Bronchial epithelial cell (primary cell): ENCODE measurements around the gene USH1C. TPM values are rescaled to one million over a fixed set of nuclear protein-coding genes. Genes with fewer than 3 reads are reported as not detected.

ENCODE experiments used
- DNase-seq: peaks from one replicate; pipeline ENCODE4 v3.0.0-alpha.2; 2010; ENCODE audit warnings: low read depth
- FAIRE-seq: peaks from 2 replicates; lab custom pipeline; 2011; peaks lifted over from hg19 to GRCh38; lab: Jason Lieb, UNC
- H3K27me3 ChIP-seq: 2 replicates; pipeline ENCODE4 v1.5.1; 2011; ENCODE audit warnings: low read length; ENCODE audit not compliant: control insufficient read depth, insufficient read depth
- H3K36me3 ChIP-seq: 2 replicates; pipeline ENCODE4 v1.5.1; 2011; ENCODE audit warnings: low read length; ENCODE audit not compliant: control insufficient read depth, insufficient read depth
- H3K4me3 ChIP-seq: 2 replicates; pipeline ENCODE4 v1.5.1; 2011; ENCODE audit warnings: mild to moderate bottlenecking, low read depth, low read length, control low read depth
- total RNA-seq: library from RNA; depleted of rRNA; stranded (reverse); fragments of >200 nt; gene quantifications from 2 replicates; pipeline ENCODE4 v1.2.1, GENCODE V29; 2014
- TF ChIP-seq, protein P1 (sequence below): IDR thresholded peaks from 2 replicates; pipeline ENCODE4 v1.5.1; 2011; ENCODE audit warnings: mild to moderate bottlenecking, moderate library complexity, low read length, control low read depth, inconsistent platforms; ENCODE audit not compliant: insufficient read depth, severe bottlenecking

The USH1C gene
- total RNA-seq, 1 donor from 2014 or later = not detected

DNA sequence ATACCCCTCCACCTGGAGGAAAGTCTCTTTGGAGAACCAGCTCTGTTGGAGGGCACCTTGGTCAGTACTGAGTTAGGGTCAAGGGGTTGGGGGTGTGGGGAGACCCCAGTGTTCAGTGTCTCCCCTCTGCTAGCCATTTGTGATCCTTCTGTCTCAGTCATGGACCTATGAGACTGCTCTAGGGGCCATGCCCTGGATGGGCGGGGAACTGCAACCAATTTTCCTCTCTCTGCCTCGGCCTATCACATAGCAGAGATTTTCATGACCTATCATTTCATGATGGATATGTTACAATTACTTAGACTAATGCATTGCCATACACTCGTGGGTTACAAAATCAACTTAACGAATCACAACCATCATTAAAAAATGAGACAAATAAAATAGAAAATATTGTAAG lies 10.3 kb upstream of the USH1C start:
- no peak overlapping the region for H3K4me3 ChIP-seq
- FAIRE-seq (no peak), DNase-seq (no peak)
- TF ChIP-seq, protein P1, sequence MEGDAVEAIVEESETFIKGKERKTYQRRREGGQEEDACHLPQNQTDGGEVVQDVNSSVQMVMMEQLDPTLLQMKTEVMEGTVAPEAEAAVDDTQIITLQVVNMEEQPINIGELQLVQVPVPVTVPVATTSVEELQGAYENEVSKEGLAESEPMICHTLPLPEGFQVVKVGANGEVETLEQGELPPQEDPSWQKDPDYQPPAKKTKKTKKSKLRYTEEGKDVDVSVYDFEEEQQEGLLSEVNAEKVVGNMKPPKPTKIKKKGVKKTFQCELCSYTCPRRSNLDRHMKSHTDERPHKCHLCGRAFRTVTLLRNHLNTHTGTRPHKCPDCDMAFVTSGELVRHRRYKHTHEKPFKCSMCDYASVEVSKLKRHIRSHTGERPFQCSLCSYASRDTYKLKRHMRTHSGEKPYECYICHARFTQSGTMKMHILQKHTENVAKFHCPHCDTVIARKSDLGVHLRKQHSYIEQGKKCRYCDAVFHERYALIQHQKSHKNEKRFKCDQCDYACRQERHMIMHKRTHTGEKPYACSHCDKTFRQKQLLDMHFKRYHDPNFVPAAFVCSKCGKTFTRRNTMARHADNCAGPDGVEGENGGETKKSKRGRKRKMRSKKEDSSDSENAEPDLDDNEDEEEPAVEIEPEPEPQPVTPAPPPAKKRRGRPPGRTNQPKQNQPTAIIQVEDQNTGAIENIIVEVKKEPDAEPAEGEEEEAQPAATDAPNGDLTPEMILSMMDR = no peak
- no peaks in the 10 kb centered on the region for H3K27me3 ChIP-seq
- H3K36me3 ChIP-seq = no peaks in the 10 kb centered on the region

DNA sequence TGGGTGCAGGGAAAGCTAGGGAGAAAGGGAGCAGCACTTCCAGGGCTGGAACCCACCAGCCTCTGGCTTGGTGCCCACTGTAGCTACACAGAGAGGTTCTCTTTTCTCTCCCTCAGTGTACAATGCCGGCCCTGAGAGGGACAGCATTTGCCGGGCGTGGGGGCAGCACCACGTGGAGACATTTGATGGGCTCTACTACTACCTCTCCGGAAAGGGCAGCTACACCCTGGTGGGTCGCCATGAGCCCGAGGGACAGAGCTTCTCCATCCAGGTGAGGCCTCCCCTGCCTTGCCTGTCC lies 9.0 kb upstream of the USH1C start:
- FAIRE-seq = no peak
- TF ChIP-seq, protein P1 = no peak
- H3K36me3 ChIP-seq = no peaks in the 10 kb centered on the region
- H3K27me3 ChIP-seq = no peaks in the 10 kb centered on the region
- no peak overlapping the region for H3K4me3 ChIP-seq
- no peak for DNase-seq

DNA sequence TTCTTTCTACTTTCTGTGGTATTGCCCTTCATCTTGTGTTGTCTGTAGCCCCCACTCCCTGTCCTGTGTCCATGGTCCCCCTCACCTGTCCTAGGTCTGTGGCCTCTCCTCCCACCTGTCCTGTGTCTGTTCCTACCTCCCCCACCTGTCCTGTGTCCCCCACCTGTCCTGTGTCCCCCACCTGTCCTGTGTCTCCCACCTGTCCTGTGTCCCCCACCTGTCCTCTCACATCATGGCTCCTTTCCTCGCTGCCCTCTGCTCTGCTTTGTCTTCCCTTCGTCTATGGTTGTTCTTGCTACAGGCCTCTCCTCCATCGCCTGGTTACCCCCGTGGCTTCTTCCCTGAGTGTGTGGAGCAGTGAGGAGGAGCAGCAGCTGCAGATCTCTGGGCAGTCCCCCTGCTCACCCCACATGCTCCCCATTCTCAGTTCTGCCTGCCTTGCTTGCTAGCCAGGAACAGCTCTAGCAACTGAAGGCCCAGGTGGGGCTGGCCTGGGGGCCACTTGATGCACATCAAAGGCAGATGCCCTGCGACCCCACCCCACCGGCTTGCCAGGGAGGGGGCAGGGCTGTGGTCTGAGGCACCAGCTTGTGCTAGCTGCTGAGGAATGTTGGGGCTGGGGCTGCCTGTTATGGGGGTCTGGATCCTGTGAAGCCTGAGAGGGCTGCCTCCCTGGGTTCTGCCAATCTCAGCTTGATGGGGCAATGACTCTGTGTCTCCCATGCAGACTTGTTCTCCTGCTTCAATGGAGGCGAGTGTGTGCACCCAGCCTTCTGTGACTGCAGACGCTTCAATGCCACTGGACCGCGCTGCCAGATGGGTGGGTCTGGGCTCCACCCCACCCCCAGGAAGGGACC lies 8.4 kb upstream of the USH1C start:
- H3K36me3 ChIP-seq = no peaks in the 10 kb centered on the region
- no peaks in the 10 kb centered on the region for H3K27me3 ChIP-seq
- DNase-seq = no peak
- H3K4me3 ChIP-seq = no peak overlapping the region
- no peak for FAIRE-seq
- TF ChIP-seq, protein P1 = no peak

DNA sequence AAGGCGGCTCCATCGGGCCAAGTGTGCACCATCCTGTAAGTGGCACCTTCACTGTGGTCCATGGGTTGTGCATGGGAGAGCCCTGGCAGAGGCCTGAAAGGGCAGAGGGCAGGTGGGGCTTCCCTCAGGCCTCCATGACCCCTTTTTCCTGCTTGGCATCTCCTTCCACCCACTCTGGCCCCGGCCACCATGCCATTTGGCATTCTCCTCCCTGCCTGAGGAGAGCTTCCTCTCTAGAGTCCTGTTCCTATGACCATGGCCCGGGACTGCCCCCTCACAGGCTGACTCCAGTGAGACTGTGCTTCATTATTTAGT lies 7.8 kb upstream of the USH1C start:
- H3K4me3 ChIP-seq = no peak overlapping the region
- DNase-seq (no peak), FAIRE-seq (no peak)
- H3K27me3 ChIP-seq = no peaks in the 10 kb centered on the region
- no peaks in the 10 kb centered on the region for H3K36me3 ChIP-seq
- TF ChIP-seq, protein P1 = no peak

DNA sequence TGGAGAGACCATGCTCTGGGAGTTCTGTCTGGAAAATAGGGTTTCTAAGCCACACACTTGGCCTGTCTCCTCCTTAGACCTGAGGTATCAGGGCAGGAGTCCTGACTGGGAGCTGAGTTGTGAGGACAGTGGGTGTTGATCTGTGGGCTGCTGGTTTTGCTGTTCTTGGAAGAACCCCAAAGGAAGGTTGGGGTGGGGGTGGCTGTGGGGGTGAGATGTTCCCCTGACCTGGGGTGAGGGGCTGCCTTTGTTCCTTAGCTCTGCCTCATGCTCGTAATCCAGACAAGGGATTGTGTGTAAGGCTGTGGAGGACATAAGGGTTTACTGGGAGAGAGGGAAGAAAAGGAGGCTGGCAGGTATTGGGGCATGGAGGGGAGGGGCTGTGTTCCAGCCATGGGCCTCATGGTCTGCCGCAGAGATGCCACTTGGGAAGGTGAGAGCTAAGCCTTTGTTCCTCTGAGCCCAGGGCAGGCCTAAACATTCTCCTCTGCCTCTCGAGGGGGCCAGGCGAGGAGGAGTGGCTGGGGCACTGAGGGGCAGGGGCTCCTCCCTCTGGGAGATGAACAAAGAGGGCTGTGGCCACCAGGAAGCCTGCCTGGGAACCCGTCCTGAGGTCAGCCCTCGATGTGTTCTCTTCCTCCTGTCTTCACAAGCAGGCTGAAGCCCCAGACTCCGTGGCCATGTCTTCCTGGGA lies 7.3 kb upstream of the USH1C start:
- FAIRE-seq = no peak
- DNase-seq = no peak
- TF ChIP-seq, protein P1 = no peak

More for the DNA sequence above, 7.3 kb upstream of the USH1C start:
- Histone ChIP-seq H3K4me3 (no peak overlapping the region), H3K36me3 (no peaks in the 10 kb centered on the region), H3K27me3 (no peaks in the 10 kb centered on the region)
